HG03378 (cell line): ENCODE data around the gene UBE2C.
"Not testable (repeated sequence)": the region's sequence is repeated elsewhere in the genome, so short reads cannot be mapped to it uniquely, and the experiment has no call there.

ENCODE experiments used
- ATAC-seq: cut with Tn5 transposase; IDR thresholded peaks from one replicate; pipeline ENCODE4 v1.9.1; 2021; ENCODE audit warnings: mild to moderate bottlenecking, moderate library complexity; ENCODE audit not compliant: unreplicated experiment

Gene UBE2C

GRCh38 chr20:45797510-45797909 is 14.9 kb upstream of the UBE2C start:
- not testable (repeated sequence) for ATAC-seq

- ATAC-seq = not testable (repeated sequence)
These were observed 14.5 kb upstream of the UBE2C start for GRCh38 chr20:45797955-45798354.

GRCh38 chr20:45798935-45799642 is 13.4 kb upstream of the UBE2C start:
- ATAC-seq = no peak

- ATAC-seq = no peak
These were observed 10.6 kb upstream of the UBE2C start for GRCh38 chr20:45801851-45802250.

- ATAC-seq = no peak
These were observed 2.1 kb upstream of the UBE2C start for GRCh38 chr20:45810191-45810970.

GRCh38 chr20:45813006-45813340 is 529 bp downstream of the UBE2C start:
- no peak for ATAC-seq

- ATAC-seq = no peak
These were observed 1.0 kb downstream of the UBE2C start for GRCh38 chr20:45813489-45813888.

- no peak for ATAC-seq
These were observed 1.9 kb downstream of the UBE2C start for GRCh38 chr20:45814314-45814713.

- no peak for ATAC-seq
These were observed 4.5 kb downstream of the UBE2C start for GRCh38 chr20:45816951-45817350.

- no peak for ATAC-seq
These were observed 5.1 kb downstream of the UBE2C start for GRCh38 chr20:45817376-45818194.

GRCh38 chr20:45818239-45818638 is 5.8 kb downstream of the UBE2C start:
- no peak for ATAC-seq

GRCh38 chr20:45819466-45819865 is 7.0 kb downstream of the UBE2C start:
- no peak for ATAC-seq

- no peak for ATAC-seq
These were observed 9.5 kb downstream of the UBE2C start for GRCh38 chr20:45821947-45822346.

GRCh38 chr20:45822857-45823256 is 10.4 kb downstream of the UBE2C start:
- no peak for ATAC-seq

GRCh38 chr20:45823949-45824835 is 11.7 kb downstream of the UBE2C start:
- no peak for ATAC-seq

GRCh38 chr20:45826381-45827019 is 14.1 kb downstream of the UBE2C start:
- no peak for ATAC-seq

GRCh38 chr20:45827030-45827652 is 14.7 kb downstream of the UBE2C start, which contains the start of gene TNNC2:
TSS of gene TNNC2 (minus strand) at chr20:45827312. CDS start at chr20:45827248, 64 bp downstream.
- no peak for ATAC-seq

- no peak for ATAC-seq
These were observed 15.3 kb downstream of the UBE2C start for GRCh38 chr20:45827712-45828111.

- no peak for ATAC-seq
These were observed 16.1 kb downstream of the UBE2C start for GRCh38 chr20:45828589-45828988.
